SK-MEL-5 (cell line): ENCODE data around the gene AIDA. TPM values are rescaled to one million over a fixed set of nuclear protein-coding genes. Genes with fewer than 3 reads are reported as not detected.
"Not testable (repeated sequence)": the region's sequence is repeated elsewhere in the genome, so short reads cannot be mapped to it uniquely, and the experiment has no call there.

Experiments used
- DNase-seq: peaks from one replicate; pipeline ENCODE4 v3.0.0-alpha.2; 2016; ENCODE audit warnings: low read depth, low spot score
- in situ Hi-C: cut with HindIII; loops from 2 replicates; pipeline ENCODE4 v1.10.0; 2016; ENCODE audit warnings: low sequenced_read_pairs, high pct_unique_total_duplicates, low pct_unique_long_range_greater_than_20kb
- polyA plus RNA-seq, 2 experiments: library from polyadenylated mRNA; depleted of rRNA; stranded (reverse); fragments of >200 nt; gene quantifications; 2 replicates each; pipeline ENCODE4 v1.2.3, GENCODE V29; 2015
- total RNA-seq: library from RNA; depleted of rRNA; stranded (reverse); fragments of >200 nt; shearing (Covaris generic); gene quantifications from 2 replicates; pipeline ENCODE4 v1.2.3, GENCODE V29; 2014; rRNA removed

The AIDA gene
- total RNA-seq, result 18.9 and 20.0 TPM in 2 replicates
- polyA plus RNA-seq (2015; cell fraction: cytosol; rRNA removed), result 37.8 and 47.1 TPM in 2 replicates
- polyA plus RNA-seq (2015; cell fraction: nucleus; rRNA removed), result 10.2 and 13.9 TPM in 2 replicates

- in situ Hi-C loops, result no loop called here
- peak; percentile 84 for DNase-seq
Measured at GRCh38 chr1:222712253-222713090, at the start of gene AIDA, which contains the start of gene BROX. TSS of gene AIDA (minus strand) at chr1:222712491. CDS start at chr1:222712317, 174 bp downstream. TSS of gene BROX (plus strand) at chr1:222712564. CDS start at chr1:222715700, 3,136 bp downstream.

GRCh38 chr1:222761083-222761482, 48.8 kb upstream of the AIDA start:
- DNase-seq, result no peak
- in situ Hi-C loops, result no loop called here

- DNase-seq, result peak; percentile 24
- in situ Hi-C loops, result no loop called here
Measured at GRCh38 chr1:222759451-222760035, 47.3 kb upstream of the AIDA start.

DNA sequence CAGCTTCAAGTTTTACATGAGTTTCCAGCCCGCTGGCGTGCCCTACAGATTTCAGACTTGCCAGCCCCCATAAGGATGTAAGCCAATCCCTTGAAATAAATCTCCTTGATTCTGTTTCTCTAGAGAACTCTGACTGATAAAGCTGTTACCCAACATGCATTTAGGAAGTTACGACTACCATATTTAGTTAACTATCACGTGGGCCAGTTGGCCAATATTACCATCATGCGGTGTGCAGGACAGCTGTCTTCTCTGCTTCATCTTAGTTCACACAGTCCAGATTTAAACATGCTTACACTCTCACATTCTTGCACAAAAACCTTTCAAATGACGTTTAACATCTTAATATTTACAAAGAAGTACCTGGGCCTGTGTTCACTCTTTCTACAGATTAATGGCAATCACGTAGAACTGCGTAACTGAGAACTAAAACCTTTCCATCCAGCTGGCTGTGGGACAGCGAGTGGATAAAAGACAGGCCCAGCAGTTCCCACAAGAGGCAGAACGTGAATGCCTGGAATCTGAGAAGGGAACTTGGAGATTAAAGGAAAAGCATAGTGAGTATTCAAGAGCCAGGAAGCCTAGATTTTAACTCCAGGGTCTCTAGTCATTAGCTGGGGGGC, 45.5 kb upstream of the AIDA start:
- DNase-seq, result no peak
- in situ Hi-C loops, result no loop called here

DNA sequence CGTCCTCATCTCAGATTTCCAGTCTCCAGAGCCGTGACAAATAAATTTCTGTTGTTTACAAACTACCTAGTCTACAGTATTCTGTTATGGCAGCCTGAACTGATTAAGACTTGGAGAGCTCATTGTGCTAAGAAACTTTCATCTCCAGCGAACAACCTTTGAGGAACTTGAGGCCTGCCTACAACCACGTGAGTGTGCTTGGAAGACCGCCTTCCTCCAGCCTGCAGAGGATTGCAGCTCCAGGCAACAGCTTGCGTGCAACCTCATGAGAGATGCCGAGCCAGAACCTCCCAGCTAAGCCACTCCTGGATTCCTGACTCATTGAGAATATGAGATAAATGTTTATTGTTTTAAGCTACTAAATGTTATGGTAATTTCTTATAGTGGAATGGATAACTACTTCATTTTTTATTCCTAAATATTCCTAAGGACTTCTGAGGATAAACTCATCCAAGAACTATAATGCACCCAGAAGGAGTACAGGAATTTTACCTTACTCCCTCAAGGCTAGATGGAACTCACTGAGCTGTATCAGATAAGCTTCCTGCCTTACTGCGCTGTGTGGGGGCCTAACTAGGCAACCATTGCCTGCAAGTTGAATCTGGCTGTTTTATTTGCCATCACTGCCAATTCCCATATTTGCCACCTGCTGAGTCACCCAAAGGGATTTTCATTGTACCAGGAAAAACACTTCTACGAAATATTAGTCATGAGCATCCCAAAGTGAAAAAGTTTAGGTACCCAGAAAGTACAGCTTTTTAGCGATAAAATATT, 42.3 kb upstream of the AIDA start:
- DNase-seq, result no peak
- in situ Hi-C loops, result no loop called here

DNA sequence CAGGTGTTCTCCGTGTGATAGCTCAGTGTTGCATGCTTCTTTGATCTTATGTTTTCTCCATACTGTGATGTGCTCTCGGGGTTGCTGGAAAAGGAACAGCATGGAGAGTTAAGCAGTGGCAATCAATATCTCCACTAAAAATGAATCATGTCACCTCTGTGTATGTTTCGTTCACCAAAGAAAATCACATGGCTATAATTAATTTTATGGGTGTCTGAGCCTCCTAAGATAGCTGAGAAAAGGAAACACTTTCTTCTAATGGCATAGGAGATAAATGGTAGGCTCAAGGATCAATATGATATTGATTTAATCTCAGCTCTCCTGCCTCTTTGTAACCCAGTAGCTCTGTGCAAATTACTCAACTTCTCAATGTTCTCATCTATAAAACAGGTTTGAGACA, 39.0 kb upstream of the AIDA start:
- in situ Hi-C loops, result no loop called here
- DNase-seq, result no peak

DNA sequence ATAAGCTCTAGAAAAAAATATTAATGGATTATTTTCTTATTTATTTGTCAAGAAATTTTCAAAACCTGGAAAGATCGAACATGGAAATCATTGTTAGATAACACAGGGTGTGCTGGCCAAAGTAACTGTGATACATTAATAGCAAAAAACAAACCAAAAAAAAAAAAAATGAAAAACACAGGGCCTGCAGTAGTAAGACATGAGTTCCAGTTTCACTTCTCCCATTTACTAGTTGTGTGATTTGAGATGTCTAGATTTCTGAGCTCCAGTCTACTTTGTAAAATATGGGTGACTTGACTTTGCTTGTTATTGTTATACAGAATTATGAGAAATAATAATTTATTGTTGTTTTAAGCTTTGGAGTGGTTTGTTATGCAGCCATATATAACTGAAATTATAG, 38.4 kb upstream of the AIDA start:
- no peak for DNase-seq
- in situ Hi-C loops, result no loop called here

DNA sequence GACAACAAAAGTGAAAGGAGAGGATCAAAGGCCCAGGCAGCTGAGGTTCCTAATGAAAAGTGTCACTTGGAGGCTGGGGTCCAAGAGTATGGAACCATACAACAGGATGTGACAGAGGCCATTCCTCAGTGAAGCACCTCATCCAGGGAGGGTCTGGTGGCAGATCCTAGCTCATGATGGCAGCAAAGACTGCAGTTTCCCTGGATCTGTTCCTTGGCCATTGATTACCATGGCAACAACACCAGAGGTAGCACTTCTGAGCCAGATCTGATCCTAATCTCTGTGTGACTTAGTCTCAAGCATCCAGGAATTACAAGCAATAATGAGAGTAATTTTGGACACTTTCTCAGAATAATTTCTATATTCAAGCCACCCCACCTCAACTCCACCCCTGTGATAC, 37.6 kb upstream of the AIDA start:
- DNase-seq, result peak; percentile 61
- in situ Hi-C loops, result no loop called here

GRCh38 chr1:222741630-222742457, 29.6 kb upstream of the AIDA start:
- DNase-seq, in situ Hi-C loops: not testable (repeated sequence)

GRCh38 chr1:222739929-222740328, 27.6 kb upstream of the AIDA start:
- in situ Hi-C loops, result no loop called here
- no peak for DNase-seq

DNA sequence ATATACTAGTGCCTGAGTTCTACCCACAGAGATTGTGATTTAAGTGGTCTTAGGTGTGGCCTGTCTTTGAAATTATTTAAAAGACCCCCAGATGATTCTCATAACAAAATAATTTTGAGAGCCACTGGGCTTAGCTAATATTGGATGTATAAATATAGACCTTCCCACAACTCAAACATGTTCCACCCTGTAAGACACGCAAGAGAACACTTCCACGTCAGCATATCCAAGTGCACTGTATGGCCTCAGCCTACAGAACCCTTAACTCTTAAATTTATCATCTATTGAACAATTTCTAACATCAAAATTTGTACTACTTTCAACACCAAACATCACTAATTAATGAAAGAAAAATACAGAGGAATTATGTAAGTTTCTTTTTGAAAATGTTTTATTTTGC, 27.2 kb upstream of the AIDA start:
- in situ Hi-C loops, result no loop called here

GRCh38 chr1:222736972-222737371, 24.7 kb upstream of the AIDA start, which contains the start of gene FAM177B:
TSS of gene FAM177B (plus strand) at chr1:222737202. CDS start at chr1:222746546, 9,344 bp downstream.
- in situ Hi-C loops, result no loop called here
- DNase-seq, result no peak

More for the DNA sequence above, 27.2 kb upstream of the AIDA start:
- no peak for DNase-seq

GRCh38 chr1:222736470-222736869, 24.2 kb upstream of the AIDA start:
- in situ Hi-C loops, result no loop called here
- DNase-seq, result no peak

- in situ Hi-C loops, result no loop called here
- DNase-seq, result no peak
Measured at GRCh38 chr1:222734740-222735139, 22.4 kb upstream of the AIDA start.

GRCh38 chr1:222732216-222733159, 20.2 kb upstream of the AIDA start:
- in situ Hi-C loops, result no loop called here
- no peak for DNase-seq

GRCh38 chr1:222730866-222731265, 18.6 kb upstream of the AIDA start:
- in situ Hi-C loops, result no loop called here
- DNase-seq, result no peak
